ENCODE results near the gene ZFP28.

Gene ZFP28

DNA sequence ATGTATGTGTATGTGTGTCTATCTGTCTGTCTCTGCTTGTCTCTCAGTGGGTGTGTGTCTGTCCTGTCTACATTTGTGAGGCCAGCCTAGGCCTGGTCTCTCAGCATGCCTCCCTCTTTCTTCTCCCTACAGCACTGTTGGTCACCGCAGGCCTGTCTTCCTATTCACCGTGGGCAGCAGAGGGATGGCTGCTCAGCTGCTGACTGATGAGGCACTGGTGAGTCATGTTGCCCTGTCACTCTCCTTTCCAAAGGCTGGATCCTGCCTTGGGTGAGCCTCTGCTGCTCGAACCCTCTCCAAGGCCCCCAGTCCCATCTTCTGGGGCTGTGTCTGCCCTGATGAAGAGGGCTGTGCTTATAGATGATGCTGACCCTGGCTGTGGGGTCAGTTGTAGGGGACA lies 62.6 kb downstream of the ZFP28 start (continued):
- TF ChIP-seq, protein P1, sequence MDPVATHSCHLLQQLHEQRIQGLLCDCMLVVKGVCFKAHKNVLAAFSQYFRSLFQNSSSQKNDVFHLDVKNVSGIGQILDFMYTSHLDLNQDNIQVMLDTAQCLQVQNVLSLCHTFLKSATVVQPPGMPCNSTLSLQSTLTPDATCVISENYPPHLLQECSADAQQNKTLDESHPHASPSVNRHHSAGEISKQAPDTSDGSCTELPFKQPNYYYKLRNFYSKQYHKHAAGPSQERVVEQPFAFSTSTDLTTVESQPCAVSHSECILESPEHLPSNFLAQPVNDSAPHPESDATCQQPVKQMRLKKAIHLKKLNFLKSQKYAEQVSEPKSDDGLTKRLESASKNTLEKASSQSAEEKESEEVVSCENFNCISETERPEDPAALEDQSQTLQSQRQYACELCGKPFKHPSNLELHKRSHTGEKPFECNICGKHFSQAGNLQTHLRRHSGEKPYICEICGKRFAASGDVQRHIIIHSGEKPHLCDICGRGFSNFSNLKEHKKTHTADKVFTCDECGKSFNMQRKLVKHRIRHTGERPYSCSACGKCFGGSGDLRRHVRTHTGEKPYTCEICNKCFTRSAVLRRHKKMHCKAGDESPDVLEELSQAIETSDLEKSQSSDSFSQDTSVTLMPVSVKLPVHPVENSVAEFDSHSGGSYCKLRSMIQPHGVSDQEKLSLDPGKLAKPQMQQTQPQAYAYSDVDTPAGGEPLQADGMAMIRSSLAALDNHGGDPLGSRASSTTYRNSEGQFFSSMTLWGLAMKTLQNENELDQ (tag by site-specific recombination; IDR thresholded peaks at IDR 0.05; ENCODE audit: low read depth): no peak
- TF ChIP-seq ZNF501 (tag by site-specific recombination; IDR thresholded peaks at IDR 0.05) (no peak), ZNF175 (tag by site-specific recombination; IDR thresholded peaks at IDR 0.05) (no peak), ZNF529 (tag by site-specific recombination; IDR thresholded peaks at IDR 0.05; ENCODE audit: insufficient replicate concordance) (no peak)

DNA sequence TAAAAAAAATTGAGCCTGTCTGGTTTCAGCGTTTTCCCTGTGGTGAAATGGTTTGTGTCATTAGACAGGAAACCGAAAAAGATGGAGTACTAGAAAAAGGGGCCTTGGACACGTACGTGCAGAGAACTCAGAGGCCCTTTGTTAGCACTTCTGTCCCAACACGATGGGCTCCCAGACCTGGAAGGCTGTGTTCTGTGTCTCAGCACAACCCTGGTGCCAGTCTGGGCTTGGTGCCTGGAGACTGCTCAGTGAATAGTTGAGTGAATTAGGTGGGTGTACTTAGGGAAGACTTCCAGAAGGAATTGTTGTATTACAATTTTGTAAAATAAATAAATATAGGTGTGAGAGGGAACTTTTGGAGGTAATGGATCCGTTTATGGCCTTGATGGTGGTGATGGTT lies 65.1 kb downstream of the ZFP28 start:
- Histone ChIP-seq H3K4me3 (ENCODE audit: low read depth, low read length) (no peak overlapping the region), H3K9me3 (ENCODE audit: control insufficient read depth, insufficient read depth, low read depth, low read length) (peaks cover 29% of the 10 kb centered on the region), H3K27ac (ENCODE audit: extremely low read depth, low read depth, low read length) (no peak overlapping the region), H3K36me3 (ENCODE audit: control insufficient read depth in 2 of 2, insufficient read depth in 1 of 2, low read length in 2 of 2) (peaks cover 23 to 33% of the 10 kb centered on the region in 2 experiments), H3K4me1 (ENCODE audit: control insufficient read depth, insufficient read depth, low read length) (no peaks in the 10 kb centered on the region)
- TF ChIP-seq, protein P2, sequence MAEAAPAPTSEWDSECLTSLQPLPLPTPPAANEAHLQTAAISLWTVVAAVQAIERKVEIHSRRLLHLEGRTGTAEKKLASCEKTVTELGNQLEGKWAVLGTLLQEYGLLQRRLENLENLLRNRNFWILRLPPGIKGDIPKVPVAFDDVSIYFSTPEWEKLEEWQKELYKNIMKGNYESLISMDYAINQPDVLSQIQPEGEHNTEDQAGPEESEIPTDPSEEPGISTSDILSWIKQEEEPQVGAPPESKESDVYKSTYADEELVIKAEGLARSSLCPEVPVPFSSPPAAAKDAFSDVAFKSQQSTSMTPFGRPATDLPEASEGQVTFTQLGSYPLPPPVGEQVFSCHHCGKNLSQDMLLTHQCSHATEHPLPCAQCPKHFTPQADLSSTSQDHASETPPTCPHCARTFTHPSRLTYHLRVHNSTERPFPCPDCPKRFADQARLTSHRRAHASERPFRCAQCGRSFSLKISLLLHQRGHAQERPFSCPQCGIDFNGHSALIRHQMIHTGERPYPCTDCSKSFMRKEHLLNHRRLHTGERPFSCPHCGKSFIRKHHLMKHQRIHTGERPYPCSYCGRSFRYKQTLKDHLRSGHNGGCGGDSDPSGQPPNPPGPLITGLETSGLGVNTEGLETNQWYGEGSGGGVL (tag by site-specific recombination; IDR thresholded peaks at IDR 0.05): no peak
- TF ChIP-seq ZNF423 (tag by site-specific recombination; IDR thresholded peaks at IDR 0.05): no peak
- TF ChIP-seq, protein P3, sequence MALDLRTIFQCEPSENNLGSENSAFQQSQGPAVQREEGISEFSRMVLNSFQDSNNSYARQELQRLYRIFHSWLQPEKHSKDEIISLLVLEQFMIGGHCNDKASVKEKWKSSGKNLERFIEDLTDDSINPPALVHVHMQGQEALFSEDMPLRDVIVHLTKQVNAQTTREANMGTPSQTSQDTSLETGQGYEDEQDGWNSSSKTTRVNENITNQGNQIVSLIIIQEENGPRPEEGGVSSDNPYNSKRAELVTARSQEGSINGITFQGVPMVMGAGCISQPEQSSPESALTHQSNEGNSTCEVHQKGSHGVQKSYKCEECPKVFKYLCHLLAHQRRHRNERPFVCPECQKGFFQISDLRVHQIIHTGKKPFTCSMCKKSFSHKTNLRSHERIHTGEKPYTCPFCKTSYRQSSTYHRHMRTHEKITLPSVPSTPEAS (tag by site-specific recombination; IDR thresholded peaks at IDR 0.05): no peak
- no peak for TF ChIP-seq ZNF175 (tag by site-specific recombination; IDR thresholded peaks at IDR 0.05)
- no peak for TF ChIP-seq ZNF677 (tag by site-specific recombination; IDR thresholded peaks at IDR 0.05)
- TF ChIP-seq ZNF549 (tag by site-specific recombination; IDR thresholded peaks at IDR 0.05): no peak
- TF ChIP-seq ZNF768 (tag by site-specific recombination; IDR thresholded peaks at IDR 0.05): no peak
- TF ChIP-seq ZNF621 (tag by site-specific recombination; IDR thresholded peaks at IDR 0.05): no peak
- no peak for TF ChIP-seq MZF1 (tag by site-specific recombination; IDR thresholded peaks at IDR 0.05; ENCODE audit: borderline replicate concordance)
- TF ChIP-seq ZNF350 (tag by site-specific recombination; IDR thresholded peaks at IDR 0.05): no peak
- no peak for TF ChIP-seq SCRT2 (tag by site-specific recombination; IDR thresholded peaks at IDR 0.05)
- TF ChIP-seq OVOL3 (tag by site-specific recombination; IDR thresholded peaks at IDR 0.05): no peak
- no peak for TF ChIP-seq GLIS1 (tag by site-specific recombination; IDR thresholded peaks at IDR 0.05)
- CTCF ChIA-PET: no interaction called here
- POLR2A ChIA-PET: no interaction called here

Measured in HEK293 (cell line).